Measurements from ENCODE around the gene PLCB3.

Gene PLCB3

GRCh38 chr11:64284962-64285884 lies 33.9 kb downstream of the PLCB3 start, which contains the start of gene GPR137:
TSS of gene GPR137 (plus strand) at chr11:64285848. CDS start at chr11:64286525, 677 bp downstream.
- DNase-seq, result peak in 57 of 58 donors; percentile 67 to 95 (median 88)

- peak in 1 of 58 donors; percentile 22 for DNase-seq
Measured at GRCh38 chr11:64285885-64286800, 34.8 kb downstream of the PLCB3 start.

GRCh38 chr11:64286801-64287159 lies 35.5 kb downstream of the PLCB3 start:
- DNase-seq, result no peak

GRCh38 chr11:64287676-64288352 lies 36.5 kb downstream of the PLCB3 start:
- DNase-seq, result no peak

GRCh38 chr11:64288353-64288750 lies 37.0 kb downstream of the PLCB3 start:
- DNase-seq, result no peak

- no peak for DNase-seq
Measured at GRCh38 chr11:64289002-64289564, 37.8 kb downstream of the PLCB3 start.

GRCh38 chr11:64290352-64291261 lies 39.3 kb downstream of the PLCB3 start:
- no peak for DNase-seq

- DNase-seq, result no peak
Measured at GRCh38 chr11:64291262-64291751, 40.0 kb downstream of the PLCB3 start, which contains the start of gene KCNK4. TSS of gene KCNK4 (plus strand) at chr11:64291302. CDS start at chr11:64293019, 1,717 bp downstream.

- peak in 2 of 58 donors; percentile 38 to 62 for DNase-seq
Measured at GRCh38 chr11:64291752-64292459, 40.6 kb downstream of the PLCB3 start.

GRCh38 chr11:64292460-64293254 lies 41.3 kb downstream of the PLCB3 start:
- peak in 1 of 58 donors; percentile 20 for DNase-seq

- no peak for DNase-seq
Measured at GRCh38 chr11:64294774-64295173, 43.4 kb downstream of the PLCB3 start.

- DNase-seq, result no peak
Measured at GRCh38 chr11:64295760-64296159, 44.4 kb downstream of the PLCB3 start.

- DNase-seq, result no peak
Measured at GRCh38 chr11:64296236-64296635, 44.9 kb downstream of the PLCB3 start.

- no peak for DNase-seq
Measured at GRCh38 chr11:64296830-64297698, 45.7 kb downstream of the PLCB3 start.

- no peak for DNase-seq
Measured at GRCh38 chr11:64297699-64298358, 46.5 kb downstream of the PLCB3 start.
